Iris pigment epithelial cell (primary cell): Measurements from ENCODE around the gene TRPC3.

Experiments used
- DNase-seq: peaks from one replicate; pipeline ENCODE4 v3.0.0-alpha.2; 2011; ENCODE audit warnings: low read depth

Gene TRPC3

GRCh38 chr4:121951521-121952110 lies at the start of gene TRPC3:
TSS of gene TRPC3 (minus strand) at chr4:121952060. CDS start at chr4:121951680, 380 bp downstream.
- DNase-seq = no peak

GRCh38 chr4:122000849-122001248 lies 49.0 kb upstream of the TRPC3 start:
- DNase-seq = no peak

- no peak for DNase-seq
These were observed 46.2 kb upstream of the TRPC3 start for GRCh38 chr4:121998024-121998423.

GRCh38 chr4:121995790-121996537 lies 44.1 kb upstream of the TRPC3 start:
- DNase-seq = no peak

GRCh38 chr4:121991968-121992367 lies 40.1 kb upstream of the TRPC3 start:
- no peak for DNase-seq

GRCh38 chr4:121990489-121990888 lies 38.6 kb upstream of the TRPC3 start:
- DNase-seq = no peak

- peak; percentile 55 for DNase-seq
These were observed 37.9 kb upstream of the TRPC3 start for GRCh38 chr4:121989715-121990114.

- DNase-seq = no peak
These were observed 37.1 kb upstream of the TRPC3 start for GRCh38 chr4:121988950-121989349.

GRCh38 chr4:121980643-121981042 lies 28.8 kb upstream of the TRPC3 start:
- DNase-seq = no peak

GRCh38 chr4:121978172-121978516 lies 26.3 kb upstream of the TRPC3 start:
- no peak for DNase-seq

GRCh38 chr4:121977251-121978171 lies 25.7 kb upstream of the TRPC3 start:
- DNase-seq = peak; percentile 50

- no peak for DNase-seq
These were observed 23.9 kb upstream of the TRPC3 start for GRCh38 chr4:121975784-121976183.

- DNase-seq = peak; percentile 1
These were observed 22.0 kb upstream of the TRPC3 start for GRCh38 chr4:121973816-121974215.

GRCh38 chr4:121968859-121969258 lies 17.0 kb upstream of the TRPC3 start:
- no peak for DNase-seq

GRCh38 chr4:121964958-121965357 lies 13.1 kb upstream of the TRPC3 start:
- no peak for DNase-seq

GRCh38 chr4:121960818-121961217 lies 9.0 kb upstream of the TRPC3 start:
- DNase-seq = no peak

- DNase-seq = no peak
These were observed 6.9 kb upstream of the TRPC3 start for GRCh38 chr4:121958777-121959176.

- no peak for DNase-seq
These were observed 5.4 kb upstream of the TRPC3 start for GRCh38 chr4:121957266-121957665.

GRCh38 chr4:121953860-121954259 lies 2.0 kb upstream of the TRPC3 start:
- DNase-seq = no peak

GRCh38 chr4:121952290-121952689 lies 430 bp upstream of the TRPC3 start:
- DNase-seq = no peak

GRCh38 chr4:121950680-121951520 lies 960 bp downstream of the TRPC3 start:
- no peak for DNase-seq

- peak; percentile 75 for DNase-seq
These were observed 1.6 kb downstream of the TRPC3 start for GRCh38 chr4:121950212-121950679.
